Neural cell (in vitro differentiated cells): ENCODE results near the gene PUS10. TPM values are rescaled to one million over a fixed set of nuclear protein-coding genes. Genes with fewer than 3 reads are reported as not detected.

Source experiments
- H2AFZ ChIP-seq: fragments of 200-600, 300-800 bp; sonication (generic), shearing (Covaris generic); 2 replicates; pipeline ENCODE4 v1.6.0; 2014; ENCODE audit warnings: low read depth, mild to moderate bottlenecking, antibody characterized with exemption, low read length, moderate library complexity
- H3F3A ChIP-seq: fragments of 200-600 bp; shearing (Covaris generic); 2 replicates; pipeline ENCODE4 v1.6.1; 2016; ENCODE audit warnings: mild to moderate bottlenecking, moderate library complexity, mixed read lengths, antibody characterized with exemption, low read length; ENCODE audit not compliant: insufficient read depth, poor library complexity, severe bottlenecking
- H3K27ac ChIP-seq: fragments of 200-600, 300-800 bp; sonication (generic), shearing (Covaris generic); 2 replicates; pipeline ENCODE4 v1.5.1; 2014; ENCODE audit warnings: mild to moderate bottlenecking, low read length, moderate library complexity
- H3K27me3 ChIP-seq: fragments of 300-800, 200-600 bp; sonication (generic), shearing (Covaris generic); 2 replicates; pipeline ENCODE4 v1.6.0; 2014; ENCODE audit warnings: mild to moderate bottlenecking, low read depth, low read length, moderate library complexity; ENCODE audit not compliant: insufficient read depth
- H3K36me3 ChIP-seq: fragments of 300-800, 200-600 bp; sonication (generic), shearing (Covaris generic); 2 replicates; pipeline ENCODE4 v1.5.1; 2014; ENCODE audit warnings: mild to moderate bottlenecking, antibody characterized with exemption, low read length, moderate library complexity; ENCODE audit not compliant: insufficient read depth
- H3K4me2 ChIP-seq: fragments of 300-800, 200-600 bp; sonication (generic), shearing (Covaris generic); 2 replicates; pipeline ENCODE4 v1.6.0; 2014; ENCODE audit warnings: mild to moderate bottlenecking, low read length
- H3K4me3 ChIP-seq: fragments of 300-800, 200-600 bp; sonication (generic), shearing (Covaris generic); 2 replicates; pipeline ENCODE4 v1.5.1; 2014; ENCODE audit warnings: mild to moderate bottlenecking, low read length, moderate library complexity
- H3K79me2 ChIP-seq: fragments of 200-600 bp; shearing (Covaris generic); replicated peaks from 2 replicates; pipeline ENCODE4 v1.6.0; 2014; ENCODE audit warnings: mild to moderate bottlenecking, low read length, moderate library complexity; ENCODE audit not compliant: insufficient read depth
- H3K9ac ChIP-seq: fragments of 300-800, 200-600 bp; sonication (generic), shearing (Covaris generic); 2 replicates; pipeline ENCODE4 v1.6.1; 2016; ENCODE audit warnings: mild to moderate bottlenecking, low read length, mixed read lengths
- H3K9me2 ChIP-seq: fragments of 200-600 bp; shearing (Covaris generic); 2 replicates; pipeline ENCODE4 v1.6.1; 2016; ENCODE audit warnings: mild to moderate bottlenecking, low read length, mixed read lengths; ENCODE audit not compliant: insufficient read depth
- H3K9me3 ChIP-seq: fragments of 200-600, 300-800 bp; sonication (generic), shearing (Covaris generic); 2 replicates; pipeline ENCODE4 v1.6.1; 2016; ENCODE audit warnings: mild to moderate bottlenecking, mixed run types, low read length, moderate library complexity, mixed read lengths
- H4K20me1 ChIP-seq: fragments of 200-600 bp; shearing (Covaris generic); 2 replicates; pipeline ENCODE4 v1.6.1; 2016; ENCODE audit warnings: mild to moderate bottlenecking, mixed run types; ENCODE audit not compliant: insufficient read depth
- CTCF ChIP-seq: fragments of 450-650 bp; IDR thresholded peaks from 2 replicates; pipeline ENCODE4 v1.5.1; 2014; ENCODE audit warnings: antibody characterized with exemption, mild to moderate bottlenecking, moderate library complexity; ENCODE audit not compliant: poor library complexity, severe bottlenecking
- EP300 ChIP-seq: fragments of 450-650 bp; conservative IDR thresholded peaks from 2 replicates; pipeline ENCODE4 v1.6.1; 2014; ENCODE audit warnings: antibody characterized with exemption, mild to moderate bottlenecking, moderate library complexity; ENCODE audit not compliant: poor library complexity, severe bottlenecking
- EZH2 ChIP-seq: fragments of 200-600, 300-800 bp; shearing (Covaris generic), sonication (generic); IDR thresholded peaks from 2 replicates; pipeline ENCODE4 v1.6.1; 2014; ENCODE audit warnings: antibody characterized with exemption, low read length, borderline replicate concordance, mild to moderate bottlenecking; ENCODE audit not compliant: insufficient read depth, poor library complexity, severe bottlenecking
- MXI1 ChIP-seq: fragments of 450-650 bp; conservative IDR thresholded peaks from 2 replicates; pipeline ENCODE4 v1.6.1; 2014; ENCODE audit warnings: antibody characterized with exemption, mild to moderate bottlenecking; ENCODE audit not compliant: poor library complexity, severe bottlenecking
- POLR2AphosphoS5 ChIP-seq: IDR thresholded peaks from 2 replicates; pipeline ENCODE4 v1.6.1; 2012
- RAD21 ChIP-seq: fragments of 450-650 bp; conservative IDR thresholded peaks from 2 replicates; pipeline ENCODE4 v1.6.1; 2014; ENCODE audit warnings: antibody characterized with exemption, mild to moderate bottlenecking, moderate library complexity
- REST ChIP-seq: IDR thresholded peaks from 2 replicates; pipeline ENCODE4 v1.6.1; 2012; ENCODE audit warnings: borderline replicate concordance
- SMC3 ChIP-seq: fragments of 450-650 bp; conservative IDR thresholded peaks from 2 replicates; pipeline ENCODE4 v1.6.1; 2014; ENCODE audit warnings: antibody characterized with exemption, mild to moderate bottlenecking, moderate library complexity; ENCODE audit not compliant: poor library complexity
- TAF1 ChIP-seq: IDR thresholded peaks from 2 replicates; pipeline ENCODE4 v1.6.1; 2012; ENCODE audit warnings: low read depth
- polyA minus RNA-seq: library from RNA; depleted of rRNA, polyadenylated mRNA; stranded (reverse); fragments of >200 nt; gene quantifications from 2 replicates; pipeline ENCODE4 v1.2.3, GENCODE V29; 2014
- polyA plus RNA-seq: library from polyadenylated mRNA; depleted of rRNA; stranded (reverse); fragments of >200 nt; gene quantifications from 2 replicates; pipeline ENCODE4 v1.2.3, GENCODE V29; 2014

The PUS10 gene
- polyA plus RNA-seq, result 3.5 and 3.7 TPM in 2 replicates
- polyA minus RNA-seq, result 2.2 and 4.6 TPM in 2 replicates

- Histone ChIP-seq H3K27me3 (no peaks in the 10 kb centered on the region), H3K79me2 (peaks cover 46% of the 10 kb centered on the region), H3K36me3 (no peaks in the 10 kb centered on the region), H4K20me1 (no peaks in the 10 kb centered on the region), H3K9me2 (no peaks in the 10 kb centered on the region), H2AFZ (peak within 1 kb of the TSS; percentile 84), H3F3A (no peaks in the 10 kb centered on the region), H3K4me2 (peak within 1 kb of the TSS; percentile 97), H3K9me3 (no peaks in the 10 kb centered on the region), H3K9ac (peak within 1 kb of the TSS; percentile 81), H3K4me3 (peak within 1 kb of the TSS; percentile 85), H3K27ac (peak within 1 kb of the TSS; percentile 87)
- peak; percentile 15 for TF ChIP-seq REST
- TF ChIP-seq POLR2AphosphoS5, result peak; percentile 64
- TF ChIP-seq EP300, result no peak
- TF ChIP-seq CTCF, result no peak
Measured at GRCh38 chr2:61017556-61018317, at the start of gene PUS10, which contains the start of gene PEX13. Gene PUS10, minus strand, starts transcription at chr2:61018255. Its CDS starts 6,365 bp downstream, at chr2:61011890. Gene PEX13, plus strand, starts transcription at chr2:61017720. Its CDS starts 40 bp downstream, at chr2:61017760.

- Histone ChIP-seq H3K27ac (peak within 1 kb of the TSS; percentile 69), H2AFZ (peak within 1 kb of the TSS; percentile 48), H3K4me3 (peak within 1 kb of the TSS; percentile 90)
Measured at GRCh38 chr2:61065714-61066709, 48.0 kb upstream of the PUS10 start, which contains the start of gene SANBR. Gene SANBR, plus strand, starts transcription at chr2:61065871. Its CDS starts 4,480 bp downstream, at chr2:61070351.

More at GRCh38 chr2:61065714-61066709, 48.0 kb upstream of the PUS10 start, which contains the start of gene SANBR:
- TF ChIP-seq REST (peak; percentile 18), MXI1 (peak; percentile 83), SMC3 (no peak), TAF1 (no peak), POLR2AphosphoS5 (peak; percentile 85), EZH2 (no peak), RAD21 (peak; percentile 22), CTCF (peak; percentile 38), EP300 (peak; percentile 50)
- H3F3A ChIP-seq, result no peaks in the 10 kb centered on the region
- no peaks in the 10 kb centered on the region for H3K9me2 ChIP-seq
- H4K20me1 ChIP-seq, result no peaks in the 10 kb centered on the region
- H3K9me3 ChIP-seq, result no peaks in the 10 kb centered on the region
- no peaks in the 10 kb centered on the region for H3K27me3 ChIP-seq
- peaks cover 33% of the 10 kb centered on the region for H3K79me2 ChIP-seq
- H3K36me3 ChIP-seq, result no peaks in the 10 kb centered on the region
- H3K4me2 ChIP-seq, result peak within 1 kb of the TSS; percentile 77
- peak within 1 kb of the TSS; percentile 78 for H3K9ac ChIP-seq
